HUDEP-2 (cell line): ENCODE measurements around the gene ITGAL.
A peak's percentile ranks its signal among the peaks of the same experiment; 100 is the strongest.
"Not testable (repeated sequence)": the region's sequence is repeated elsewhere in the genome, so short reads cannot be mapped to it uniquely, and the experiment has no call there.

Source experiments
- DNase-seq, 76 experiments: peaks; one replicate each; lab custom pipeline; 2025; ENCODE audit not compliant: unreplicated experiment in 76 of 76; lab: John Stamatoyannopoulos, UW

ITGAL gene

DNA sequence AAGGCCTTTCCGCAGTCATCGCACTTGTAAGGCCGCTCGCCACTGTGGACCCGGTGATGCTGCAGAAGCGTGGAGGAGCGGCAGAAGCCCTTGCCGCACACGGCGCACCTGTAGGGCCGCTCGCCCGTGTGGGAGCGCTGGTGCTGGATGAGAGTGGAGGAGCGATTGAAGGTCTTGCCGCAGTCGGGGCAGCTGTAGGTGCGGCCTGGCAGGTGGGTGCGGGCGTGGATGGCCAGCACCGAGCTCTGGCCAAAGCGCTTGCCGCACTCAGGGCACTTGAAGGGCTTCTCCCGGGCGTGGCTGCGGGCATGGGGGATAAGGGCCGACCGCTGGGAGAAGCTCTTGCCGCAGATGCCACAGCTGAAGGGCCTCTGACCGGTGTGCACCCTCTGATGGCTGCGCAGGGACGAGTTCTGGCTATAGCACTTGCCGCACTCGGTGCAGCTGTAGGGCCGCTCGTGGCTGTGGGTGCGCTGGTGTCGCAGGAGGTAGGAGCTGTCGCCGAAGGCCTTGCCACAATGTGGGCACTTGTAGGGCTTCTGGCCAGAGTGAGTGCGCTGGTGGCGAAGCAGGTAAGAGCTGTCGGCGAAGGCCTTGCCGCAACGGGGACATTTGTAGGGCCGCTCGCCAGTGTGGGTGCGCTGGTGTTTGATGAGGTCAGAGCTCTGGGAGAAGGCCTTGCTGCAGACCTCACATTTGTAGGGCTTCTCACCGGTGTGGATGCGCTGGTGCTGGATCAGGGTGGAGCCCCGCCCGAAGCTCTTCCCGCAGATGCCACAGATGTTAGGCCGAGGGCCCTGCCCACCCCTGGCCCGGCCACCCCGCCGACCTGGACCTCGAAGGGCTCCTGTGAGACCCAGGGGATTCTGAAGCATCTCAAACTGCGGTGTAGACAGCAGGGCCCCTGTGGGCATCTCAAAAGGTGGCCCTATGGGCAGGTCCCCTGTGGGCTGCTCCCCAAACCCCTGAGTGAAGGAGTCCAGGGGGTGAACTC lies 52.3 kb downstream of the ITGAL start:
- no peak for DNase-seq

DNA sequence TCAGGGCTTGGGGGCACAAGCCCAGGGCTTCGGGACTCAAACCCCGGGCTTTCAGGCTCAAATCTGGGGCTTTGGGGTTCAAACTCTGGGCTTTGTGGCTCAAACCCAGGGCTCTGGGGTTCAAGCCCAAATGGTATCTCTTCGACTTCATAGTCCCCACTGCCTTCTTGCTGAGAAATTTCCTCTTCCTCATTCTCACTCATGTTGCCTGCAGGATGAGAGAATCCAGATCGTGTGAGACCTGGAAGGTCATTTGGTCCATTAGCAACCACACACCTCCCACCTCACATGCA lies 53.2 kb downstream of the ITGAL start:
- DNase-seq = no peak

DNA sequence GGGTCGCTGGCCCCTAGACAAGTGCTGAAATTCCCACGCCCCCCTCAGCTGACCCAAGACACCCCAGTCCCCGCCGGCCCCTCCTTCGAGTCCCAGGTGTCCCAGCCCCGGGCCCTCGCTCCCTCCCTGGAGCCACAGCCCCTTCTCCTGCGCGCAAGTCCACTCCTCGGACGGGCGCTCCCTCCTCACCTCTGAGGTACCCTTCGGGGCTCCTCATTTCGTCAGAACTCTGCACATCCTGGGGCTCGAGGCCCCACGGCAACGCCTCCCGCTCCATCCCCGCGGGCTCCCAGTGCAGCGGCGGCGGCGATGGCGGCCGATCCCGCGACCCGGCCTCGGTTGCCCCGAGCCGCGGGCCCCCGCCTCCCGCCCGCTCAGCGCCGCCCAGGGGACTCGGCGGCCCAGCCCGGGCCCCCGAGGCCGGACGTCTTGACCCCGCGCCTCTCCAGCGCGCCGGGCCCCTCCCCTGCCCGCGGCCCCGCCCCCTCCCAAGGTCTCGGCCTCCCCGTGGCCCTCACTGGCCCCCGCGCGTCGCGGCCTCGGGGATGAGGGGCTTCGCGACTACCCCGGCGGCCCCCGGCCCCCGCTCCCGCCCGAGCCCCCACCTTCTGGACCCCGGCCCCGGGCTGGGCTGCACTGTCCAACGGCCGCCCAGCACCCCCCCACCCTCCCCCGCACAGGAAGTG lies 53.7 kb downstream of the ITGAL start, which contains the start of gene ZNF768:
ZNF768 (minus strand) TSS at position 430 of the 686 bp plus-strand sequence; CDS start at position 277, 153 bp downstream.
- DNase-seq = peak in 13 of 76 experiments; percentile 20 to 67 (median 55)

DNA sequence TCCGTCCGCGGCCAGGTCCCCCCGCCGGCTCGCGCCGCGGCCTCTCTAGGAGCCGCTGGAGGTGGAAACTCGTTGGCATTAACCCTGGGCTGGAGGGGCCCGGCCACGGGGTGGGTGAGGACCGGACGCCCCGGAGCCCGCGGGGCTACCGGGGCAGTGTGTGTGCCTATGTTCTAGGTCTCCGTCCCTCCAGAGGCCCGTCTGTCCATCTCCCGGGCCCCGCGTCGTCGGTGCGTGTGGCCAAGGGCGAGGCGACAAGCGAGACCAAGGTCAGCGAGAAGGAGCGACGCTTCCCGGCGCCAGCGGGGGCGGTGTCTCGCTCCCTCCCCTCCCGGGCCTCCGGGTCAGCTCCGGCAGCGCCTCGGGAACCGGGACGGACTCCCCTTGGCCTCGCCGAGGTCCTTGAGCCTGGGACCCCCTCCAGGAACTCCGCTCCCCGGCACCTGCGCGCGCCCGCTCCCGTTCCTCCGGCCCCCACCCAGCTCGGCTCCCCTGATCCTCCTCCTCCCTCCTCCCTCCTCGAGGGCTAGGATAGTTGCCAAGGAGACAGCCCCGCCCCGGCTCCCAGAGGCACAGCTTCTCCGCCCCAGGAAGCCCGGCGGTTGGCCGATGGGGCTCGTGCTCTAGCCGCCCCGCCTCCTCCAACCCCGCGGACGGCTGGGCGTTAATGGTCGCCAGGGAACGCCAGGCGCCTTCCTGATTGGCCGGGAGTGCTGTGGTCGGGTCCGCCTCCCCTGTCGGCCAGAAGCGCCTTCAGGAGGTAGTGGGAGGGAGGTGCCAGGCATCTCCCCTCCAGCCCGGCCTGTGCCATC lies 54.5 kb downstream of the ITGAL start:
- DNase-seq = peak; percentile 52 to 99 (median 98)

DNA sequence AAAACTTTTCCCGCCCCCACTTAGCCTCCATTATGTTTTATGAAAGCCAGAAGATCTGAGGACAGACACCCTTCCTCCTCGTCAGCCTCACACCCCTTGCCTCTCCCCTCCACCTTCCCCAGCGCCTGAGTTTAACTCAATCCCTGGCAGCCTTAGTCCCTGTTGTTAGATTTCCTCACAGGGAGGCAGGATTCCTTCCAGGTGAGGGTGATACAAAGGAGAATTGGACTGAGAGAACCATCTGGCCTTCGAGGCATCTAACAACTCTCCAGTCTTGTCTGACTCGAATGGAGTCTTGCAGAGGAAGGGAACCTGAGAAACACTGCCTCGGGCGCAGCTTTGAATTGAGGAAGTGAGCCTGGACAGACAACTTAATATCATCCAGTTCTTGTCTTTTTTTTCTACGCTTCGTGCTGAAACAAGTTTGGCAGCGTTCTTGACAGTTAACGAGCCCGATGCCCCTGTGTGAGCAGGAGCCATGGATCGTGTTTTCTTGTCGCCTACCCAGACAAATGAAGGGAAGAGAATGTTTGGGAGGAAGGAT lies 55.2 kb downstream of the ITGAL start:
- peak in 6 of 76 experiments; percentile 20 to 61 (median 33) for DNase-seq

DNA sequence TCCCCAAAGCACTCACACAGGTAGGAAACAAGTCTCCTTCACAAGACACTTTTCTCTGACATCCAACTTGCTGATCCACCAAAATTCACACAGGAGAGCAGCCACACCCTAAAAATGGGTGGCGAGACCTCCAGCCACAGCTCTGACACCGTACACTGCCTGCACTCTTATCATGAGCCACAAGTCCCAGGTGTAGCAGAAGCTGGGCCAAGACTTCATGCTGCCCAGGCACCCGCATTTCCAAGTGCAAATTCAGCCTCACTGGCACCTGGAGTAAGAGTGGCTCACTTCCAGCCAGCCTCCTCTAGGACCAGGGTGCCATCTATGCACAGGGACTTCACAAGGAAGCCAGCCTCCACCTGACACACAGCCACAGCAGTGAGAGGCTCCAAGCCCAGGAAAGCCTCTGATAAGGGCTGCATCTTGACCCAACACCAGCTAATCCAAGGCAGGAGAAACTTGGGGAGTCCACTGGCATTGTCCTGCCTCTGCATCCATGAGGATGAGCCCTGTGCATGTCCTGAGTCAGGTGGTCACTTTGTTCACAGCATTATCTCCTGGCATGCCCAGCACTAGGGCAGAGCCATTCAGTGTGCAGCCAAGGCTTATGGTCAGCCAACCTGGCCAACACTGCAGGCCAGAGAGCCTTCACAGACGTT lies 56.4 kb downstream of the ITGAL start:
- peak in 6 of 76 experiments; percentile 8 to 31 (median 12) for DNase-seq

DNA sequence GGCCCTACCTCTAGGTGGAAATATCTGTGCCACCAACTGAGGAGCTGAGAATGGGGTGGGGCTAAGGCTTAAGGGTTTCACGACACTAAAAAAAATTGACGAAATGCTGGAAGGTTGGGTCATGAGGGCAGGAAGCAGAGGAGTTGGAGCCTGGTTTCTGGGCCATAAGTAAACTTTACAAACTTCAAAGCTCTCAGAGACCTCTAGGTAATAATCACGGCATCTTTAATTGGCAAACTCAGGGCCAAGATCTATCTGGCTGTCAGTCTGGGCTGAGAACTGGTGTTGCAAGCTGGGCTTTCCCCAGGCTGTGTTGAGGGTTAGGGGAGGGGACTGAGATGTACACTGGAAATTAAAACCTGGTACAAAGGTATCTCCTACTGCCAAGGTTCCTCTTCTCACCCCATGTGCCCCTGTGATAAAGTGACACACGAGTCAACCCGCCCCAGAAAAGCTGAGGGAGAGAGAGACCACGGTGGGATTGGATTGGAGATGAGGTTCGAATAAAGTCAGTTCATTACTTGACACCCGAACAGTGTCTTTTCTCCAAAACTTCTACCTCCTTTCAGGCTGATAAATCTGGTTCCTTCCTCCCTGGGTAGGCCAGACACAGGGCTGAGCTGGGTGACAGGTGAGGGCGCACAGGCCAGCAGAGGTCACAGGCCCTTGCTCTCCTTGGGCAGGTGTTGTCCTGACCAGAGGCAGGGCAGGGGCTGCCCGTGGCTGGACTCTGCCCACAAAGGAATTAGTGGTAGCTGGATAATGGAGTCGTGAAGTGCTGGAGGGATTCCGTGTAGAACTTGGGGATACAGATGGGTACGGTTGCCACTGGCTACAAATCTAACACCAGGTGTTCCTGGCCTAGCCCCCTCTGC lies 57.9 kb downstream of the ITGAL start:
- no peak for DNase-seq

DNA sequence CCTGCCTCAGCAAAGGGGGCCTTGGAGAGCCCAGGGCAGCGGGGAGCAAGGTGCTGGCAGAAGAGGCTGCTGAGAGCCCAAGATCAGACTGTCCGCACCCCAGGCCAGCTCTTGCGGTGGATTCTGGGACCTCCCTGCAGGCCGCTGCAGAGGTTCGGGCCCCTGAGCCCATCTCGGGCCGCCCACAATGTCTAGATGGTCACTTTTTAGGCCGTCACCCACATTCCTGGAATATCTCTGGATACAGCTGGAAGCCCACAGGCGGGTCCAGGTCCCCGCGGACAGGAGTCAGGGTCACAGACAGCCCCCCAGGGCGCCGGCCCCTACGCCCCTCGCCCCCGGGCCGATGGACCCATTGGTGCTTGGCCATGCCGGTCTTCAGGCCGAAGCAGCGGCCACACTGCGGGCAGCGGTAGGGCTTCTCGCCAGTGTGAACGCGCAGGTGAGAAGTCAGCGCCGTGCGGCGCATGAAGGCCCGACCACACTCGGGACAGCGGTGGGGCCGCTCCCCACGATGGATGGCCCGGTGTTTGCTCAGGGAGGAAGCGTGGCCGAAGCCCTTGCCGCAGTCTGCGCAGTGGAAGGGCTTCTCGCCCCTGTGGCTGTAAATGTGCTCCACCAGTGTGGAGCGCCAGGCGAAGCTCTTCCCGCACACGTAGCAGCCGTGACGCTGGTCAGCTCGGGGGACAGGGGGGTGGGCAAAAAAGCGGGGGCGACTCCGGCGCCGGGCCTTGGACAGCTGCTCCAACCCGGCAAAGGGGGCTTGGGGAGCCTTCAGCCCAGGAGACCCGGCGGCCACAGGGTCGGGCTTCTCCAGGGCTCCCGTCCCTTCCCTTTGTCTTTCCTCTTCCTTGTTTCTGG lies 60.0 kb downstream of the ITGAL start:
- DNase-seq = no peak

DNA sequence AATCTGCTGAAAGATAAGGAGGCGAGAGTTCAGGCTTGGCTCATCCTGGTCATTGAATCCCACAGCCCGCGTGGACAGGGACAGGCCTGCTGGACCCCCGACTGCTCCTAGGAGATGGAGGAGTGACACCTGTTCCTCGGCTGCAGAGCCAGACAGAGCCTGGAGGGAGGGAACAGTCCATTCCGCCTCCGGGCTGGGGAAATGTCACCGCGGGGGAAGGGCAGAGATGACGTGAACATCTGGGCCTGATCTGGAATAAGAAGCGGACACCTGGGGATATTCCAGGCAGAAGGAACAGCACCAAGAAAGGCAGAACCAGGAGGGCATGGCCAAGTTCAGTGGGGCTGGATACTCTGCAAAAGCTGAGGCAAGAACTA lies 60.6 kb downstream of the ITGAL start:
- DNase-seq = no peak

DNA sequence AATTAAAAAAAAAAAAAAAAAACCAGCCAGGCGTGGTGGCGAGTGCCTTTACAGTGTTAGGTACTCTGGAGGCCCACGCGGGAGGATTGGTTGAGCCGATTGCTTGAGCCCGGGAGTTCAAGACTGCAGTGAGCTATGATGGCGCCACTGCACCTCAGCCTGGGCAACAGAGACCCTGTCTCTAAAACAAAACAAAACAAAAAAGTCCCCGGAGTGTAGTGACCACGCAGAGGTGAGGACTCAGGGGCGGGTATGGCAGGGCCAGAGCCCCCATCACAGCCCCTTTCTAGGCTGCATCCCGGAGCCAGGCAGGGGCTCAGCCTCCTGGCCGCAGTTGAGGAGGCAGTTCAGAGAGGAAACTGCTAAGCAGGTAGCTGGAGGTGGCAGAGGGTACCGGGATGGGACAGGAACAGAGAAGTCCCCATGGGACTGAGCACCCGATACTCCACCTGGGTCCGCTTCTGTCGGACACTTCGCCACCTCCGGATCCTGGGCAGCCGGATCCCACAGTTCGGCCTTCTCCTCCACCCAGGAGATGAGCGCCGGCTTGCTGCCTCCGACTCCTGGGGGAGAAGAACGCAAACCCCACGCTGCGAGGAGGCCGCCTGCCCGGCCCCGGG lies 61.3 kb downstream of the ITGAL start:
- DNase-seq = peak in 20 of 76 experiments; percentile 9 to 72 (median 24)

DNA sequence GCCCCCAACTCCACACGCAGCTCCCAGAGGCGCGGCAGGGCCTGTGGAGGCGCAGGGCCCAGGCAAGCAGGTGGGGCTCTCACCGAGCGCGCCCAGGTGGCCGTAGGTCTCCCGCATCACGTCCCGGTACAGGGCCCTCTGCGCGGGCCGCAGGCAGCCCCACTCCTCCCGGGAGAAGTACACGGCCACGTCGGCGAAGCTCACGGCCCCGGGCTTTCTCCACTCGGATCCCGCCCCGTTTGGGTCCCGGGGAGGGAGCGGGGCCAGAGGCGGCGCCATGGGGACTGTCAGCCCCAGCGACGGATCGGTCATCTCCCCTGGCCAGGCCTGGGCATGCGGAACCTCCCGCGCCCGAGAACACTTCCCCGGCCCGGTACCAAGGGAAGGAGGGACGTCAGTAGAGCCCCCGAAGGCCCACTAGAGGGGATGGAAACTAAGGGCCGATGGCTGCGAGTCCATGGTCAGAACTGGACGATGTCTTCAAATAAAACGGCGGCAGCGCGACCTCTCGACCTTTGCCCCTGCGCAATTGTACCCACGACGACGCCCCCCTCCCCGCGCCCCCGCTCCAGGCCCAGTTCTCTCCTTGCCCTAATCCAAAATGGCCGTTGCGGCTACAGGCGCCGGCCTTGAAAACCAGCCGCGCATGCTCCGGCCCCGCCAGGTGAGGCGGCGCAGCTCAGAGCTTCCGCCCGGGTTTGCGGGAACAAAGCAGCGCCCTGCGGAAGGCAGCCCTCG lies 62.0 kb downstream of the ITGAL start, which contains the start of gene ZNF747:
ZNF747 (minus strand) TSS at position 491 of the 738 bp plus-strand sequence; CDS start at position 312, 179 bp downstream.
- peak in 71 of 76 experiments; percentile 18 to 90 (median 80) for DNase-seq

DNA sequence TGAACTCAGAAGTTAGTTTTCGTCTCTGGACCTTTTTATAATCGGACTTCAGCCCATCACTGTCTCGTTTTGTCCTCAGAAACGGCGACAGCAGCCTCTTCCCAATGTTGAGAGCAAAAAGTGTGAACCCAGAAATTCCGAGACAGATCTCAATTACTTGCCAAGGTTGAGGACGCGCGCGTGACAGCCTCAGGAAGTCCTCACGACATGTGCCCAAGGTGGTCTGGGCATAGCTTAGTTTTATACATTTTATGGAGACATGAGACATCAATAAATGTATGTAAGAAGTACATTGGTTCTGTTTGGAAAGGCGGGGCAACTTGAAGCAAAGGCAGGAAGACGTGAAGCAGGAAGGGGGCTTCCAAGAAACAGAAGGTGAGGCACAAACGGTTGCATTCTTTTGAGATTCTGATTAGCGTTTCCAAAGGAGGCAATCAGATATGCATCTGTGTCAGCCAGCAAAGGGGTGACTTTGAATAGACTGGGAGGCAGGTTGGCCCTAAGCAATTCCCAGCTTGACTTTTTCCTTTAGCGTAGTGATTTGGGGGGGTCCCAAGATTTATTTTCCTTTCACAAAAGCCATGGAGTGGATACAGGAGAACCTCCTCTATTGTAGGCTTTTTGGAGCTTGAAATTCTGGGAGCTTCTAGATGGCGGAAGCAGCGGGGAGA lies 62.7 kb downstream of the ITGAL start:
- peak in 5 of 76 experiments; percentile 46 to 90 (median 51) for DNase-seq

DNA sequence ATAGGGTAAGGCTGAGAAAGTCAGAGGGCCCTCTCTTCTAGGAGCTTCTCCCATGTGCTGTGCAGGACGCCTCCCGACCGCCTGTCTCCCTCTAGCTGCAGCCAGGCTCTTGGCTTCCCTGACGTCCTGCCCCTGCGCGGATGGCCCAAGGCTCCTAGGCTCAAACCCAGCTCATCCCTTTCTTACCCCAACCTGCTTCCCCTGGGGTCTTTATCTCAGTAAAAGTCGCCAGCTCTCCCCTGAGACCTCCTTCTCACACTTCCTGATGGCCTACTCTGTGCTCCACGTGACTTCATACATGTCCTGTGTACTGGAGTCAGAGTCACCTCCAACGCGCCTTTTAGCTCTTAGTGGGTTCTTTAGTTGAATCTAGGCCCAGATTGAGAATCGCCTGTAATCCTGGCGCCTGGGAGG lies 63.2 kb downstream of the ITGAL start:
- DNase-seq = peak in 70 of 76 experiments; percentile 30 to 81 (median 66)

DNA sequence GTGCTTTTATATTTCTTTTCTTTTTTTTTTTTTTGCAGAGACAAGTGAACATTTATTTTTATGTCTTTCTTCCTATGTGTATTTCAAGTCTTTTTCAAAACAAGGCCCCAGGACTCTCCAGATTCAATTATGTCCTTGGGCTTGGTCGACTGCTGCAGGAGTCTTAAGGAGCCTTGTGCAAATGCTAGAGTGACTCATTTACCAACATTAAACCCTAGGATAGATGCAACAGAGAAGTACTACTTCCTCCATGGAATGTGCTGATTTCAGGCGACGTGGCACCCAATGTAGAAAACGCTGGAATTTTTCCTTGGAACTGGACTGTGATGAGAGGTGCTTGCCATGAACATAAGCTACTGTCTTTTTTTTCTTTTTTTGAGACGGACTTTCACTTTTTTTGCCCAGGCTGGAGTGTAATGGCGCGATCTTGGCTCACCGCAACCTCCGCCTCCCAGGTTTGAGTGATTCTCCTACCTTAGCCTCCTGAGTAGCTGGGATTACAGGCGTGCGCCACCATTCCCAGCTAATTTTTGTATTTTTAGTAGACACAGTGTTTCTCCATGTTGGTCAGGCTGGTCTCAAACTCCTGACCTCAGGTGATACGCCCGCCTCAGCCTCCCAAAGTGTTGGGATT lies 64.0 kb downstream of the ITGAL start:
- not testable (repeated sequence) for DNase-seq

DNA sequence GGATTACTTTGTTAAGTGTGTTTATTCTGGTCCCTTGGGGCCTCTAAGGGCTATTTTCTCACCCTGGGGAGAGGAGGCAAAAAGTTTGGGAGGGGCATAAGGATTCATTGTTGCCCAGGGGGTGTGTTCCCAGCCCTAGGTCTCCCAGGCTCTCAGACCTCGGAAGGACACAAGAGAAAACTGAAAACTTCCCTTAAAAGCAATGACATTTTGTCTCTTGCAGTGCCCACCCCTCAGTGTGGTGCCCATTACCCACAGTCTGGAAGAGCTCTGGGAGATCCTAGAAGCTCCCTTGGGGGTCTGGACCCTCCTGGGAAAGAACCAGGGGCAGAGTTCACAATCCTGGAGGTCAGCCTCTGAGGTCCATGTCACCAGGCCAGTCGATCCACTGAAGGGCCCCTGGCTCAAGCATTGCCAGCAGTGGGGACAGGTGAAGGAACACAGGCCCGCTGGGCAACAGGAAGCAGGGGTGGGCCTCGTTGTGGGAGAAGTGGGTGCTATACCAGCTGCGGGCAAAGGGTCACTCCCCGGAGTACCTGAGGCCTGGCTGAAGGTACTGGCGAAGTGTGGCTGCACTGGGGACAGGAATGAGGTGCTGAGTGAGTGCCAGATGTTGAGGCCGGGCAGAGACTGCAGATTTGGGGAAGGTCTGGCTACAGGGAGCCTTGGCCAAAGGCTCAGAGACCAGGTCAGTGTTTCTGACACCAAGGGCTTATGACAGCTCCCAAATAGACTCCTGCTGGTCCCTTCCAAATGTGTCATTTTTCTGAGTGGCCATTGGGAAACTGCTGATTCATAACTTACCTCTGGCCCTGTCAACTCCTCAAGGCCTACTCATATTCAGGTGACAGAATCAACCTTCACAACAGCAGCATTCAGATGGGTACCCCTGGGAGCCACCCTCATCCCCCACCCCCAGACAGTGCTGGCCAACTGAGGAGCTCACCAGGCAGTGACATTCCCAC lies 66.7 kb downstream of the ITGAL start:
- no peak for DNase-seq
